Liver (tissue), 3 donors: ENCODE data around the gene C19orf12.

ENCODE experiments used
- GABPA ChIP-seq, 2 donors: IDR thresholded peaks in 1 of 2; conservative IDR thresholded peaks in 1 of 2; 2 replicates each; pipeline ENCODE4 v1.6.1; 2016; ENCODE audit warnings: antibody characterized with exemption in 2 of 2, mild to moderate bottlenecking in 1 of 2, moderate library complexity in 1 of 2
- JUND ChIP-seq, 2 donors: IDR thresholded peaks; 2 replicates each; pipeline ENCODE4 v1.6.1; 2016; ENCODE audit warnings: antibody characterized with exemption in 2 of 2
- RAD21 ChIP-seq, 2 donors: IDR thresholded peaks; 2 replicates each; pipeline ENCODE4 v1.6.1; 2016; ENCODE audit warnings: antibody characterized with exemption in 2 of 2, mild to moderate bottlenecking in 2 of 2
- TF ChIP-seq, protein P1 (sequence below): fragments of 150-350 bp; IDR thresholded peaks from 2 replicates; pipeline ENCODE4 v1.5.1; 2017; ENCODE audit warnings: improper control_type of control experiment, low read depth, low read length; ENCODE audit not compliant: missing input control
- TF ChIP-seq, protein P2 (sequence below): IDR thresholded peaks from 2 replicates; pipeline ENCODE4 v1.6.1; 2016; ENCODE audit warnings: antibody characterized with exemption
- TF ChIP-seq, protein P3 (sequence below): IDR thresholded peaks from 2 replicates; pipeline ENCODE4 v1.6.1; 2016; ENCODE audit warnings: antibody characterized with exemption, mild to moderate bottlenecking
- donor health status: healthy.
- donor health status: healthy.

GRCh38 chr19:29752450-29753025 lies 37.5 kb upstream of the C19orf12 start:
- TF ChIP-seq, protein P1, sequence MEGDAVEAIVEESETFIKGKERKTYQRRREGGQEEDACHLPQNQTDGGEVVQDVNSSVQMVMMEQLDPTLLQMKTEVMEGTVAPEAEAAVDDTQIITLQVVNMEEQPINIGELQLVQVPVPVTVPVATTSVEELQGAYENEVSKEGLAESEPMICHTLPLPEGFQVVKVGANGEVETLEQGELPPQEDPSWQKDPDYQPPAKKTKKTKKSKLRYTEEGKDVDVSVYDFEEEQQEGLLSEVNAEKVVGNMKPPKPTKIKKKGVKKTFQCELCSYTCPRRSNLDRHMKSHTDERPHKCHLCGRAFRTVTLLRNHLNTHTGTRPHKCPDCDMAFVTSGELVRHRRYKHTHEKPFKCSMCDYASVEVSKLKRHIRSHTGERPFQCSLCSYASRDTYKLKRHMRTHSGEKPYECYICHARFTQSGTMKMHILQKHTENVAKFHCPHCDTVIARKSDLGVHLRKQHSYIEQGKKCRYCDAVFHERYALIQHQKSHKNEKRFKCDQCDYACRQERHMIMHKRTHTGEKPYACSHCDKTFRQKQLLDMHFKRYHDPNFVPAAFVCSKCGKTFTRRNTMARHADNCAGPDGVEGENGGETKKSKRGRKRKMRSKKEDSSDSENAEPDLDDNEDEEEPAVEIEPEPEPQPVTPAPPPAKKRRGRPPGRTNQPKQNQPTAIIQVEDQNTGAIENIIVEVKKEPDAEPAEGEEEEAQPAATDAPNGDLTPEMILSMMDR: no peak
- TF ChIP-seq GABPA (IDR thresholded peaks at IDR 0.05 in 1 of 2, conservative IDR thresholded peaks at IDR 0.05 in 1 of 2): no peak
- TF ChIP-seq, protein P2, sequence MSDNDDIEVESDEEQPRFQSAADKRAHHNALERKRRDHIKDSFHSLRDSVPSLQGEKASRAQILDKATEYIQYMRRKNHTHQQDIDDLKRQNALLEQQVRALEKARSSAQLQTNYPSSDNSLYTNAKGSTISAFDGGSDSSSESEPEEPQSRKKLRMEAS: no peak
- TF ChIP-seq RAD21 (IDR thresholded peaks at IDR 0.05): no peak
- TF ChIP-seq JUND (IDR thresholded peaks at IDR 0.05): no peak
- TF ChIP-seq, protein P3, sequence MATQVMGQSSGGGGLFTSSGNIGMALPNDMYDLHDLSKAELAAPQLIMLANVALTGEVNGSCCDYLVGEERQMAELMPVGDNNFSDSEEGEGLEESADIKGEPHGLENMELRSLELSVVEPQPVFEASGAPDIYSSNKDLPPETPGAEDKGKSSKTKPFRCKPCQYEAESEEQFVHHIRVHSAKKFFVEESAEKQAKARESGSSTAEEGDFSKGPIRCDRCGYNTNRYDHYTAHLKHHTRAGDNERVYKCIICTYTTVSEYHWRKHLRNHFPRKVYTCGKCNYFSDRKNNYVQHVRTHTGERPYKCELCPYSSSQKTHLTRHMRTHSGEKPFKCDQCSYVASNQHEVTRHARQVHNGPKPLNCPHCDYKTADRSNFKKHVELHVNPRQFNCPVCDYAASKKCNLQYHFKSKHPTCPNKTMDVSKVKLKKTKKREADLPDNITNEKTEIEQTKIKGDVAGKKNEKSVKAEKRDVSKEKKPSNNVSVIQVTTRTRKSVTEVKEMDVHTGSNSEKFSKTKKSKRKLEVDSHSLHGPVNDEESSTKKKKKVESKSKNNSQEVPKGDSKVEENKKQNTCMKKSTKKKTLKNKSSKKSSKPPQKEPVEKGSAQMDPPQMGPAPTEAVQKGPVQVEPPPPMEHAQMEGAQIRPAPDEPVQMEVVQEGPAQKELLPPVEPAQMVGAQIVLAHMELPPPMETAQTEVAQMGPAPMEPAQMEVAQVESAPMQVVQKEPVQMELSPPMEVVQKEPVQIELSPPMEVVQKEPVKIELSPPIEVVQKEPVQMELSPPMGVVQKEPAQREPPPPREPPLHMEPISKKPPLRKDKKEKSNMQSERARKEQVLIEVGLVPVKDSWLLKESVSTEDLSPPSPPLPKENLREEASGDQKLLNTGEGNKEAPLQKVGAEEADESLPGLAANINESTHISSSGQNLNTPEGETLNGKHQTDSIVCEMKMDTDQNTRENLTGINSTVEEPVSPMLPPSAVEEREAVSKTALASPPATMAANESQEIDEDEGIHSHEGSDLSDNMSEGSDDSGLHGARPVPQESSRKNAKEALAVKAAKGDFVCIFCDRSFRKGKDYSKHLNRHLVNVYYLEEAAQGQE: no peak
